Breast epithelium (tissue), 4 donors: ENCODE results near the gene QPRT. TPM values are rescaled to one million over a fixed set of nuclear protein-coding genes. Genes with fewer than 3 reads are reported as not detected.
"Not testable (repeated sequence)": the region's sequence is repeated elsewhere in the genome, so short reads cannot be mapped to it uniquely, and the experiment has no call there.

Source experiments
- DNase-seq, 2 donors: peaks; one replicate each; pipeline ENCODE4 v3.0.0-alpha.2; 2019; ENCODE audit warnings: low spot score in 2 of 2
- H3K27ac ChIP-seq, 2 donors: fragments of 200-600 bp; sonication (generic) in 1 of 2; one replicate each; pipeline ENCODE4 v1.5.1; 2016 to 2019; ENCODE audit warnings: mild to moderate bottlenecking in 1 of 2
- H3K27me3 ChIP-seq, 2 donors: fragments of 200-600 bp; sonication (generic) in 1 of 2; one replicate each; pipeline versions ENCODE4 v1.5.1 to v1.6.0; 2017 to 2019; ENCODE audit warnings: control low read depth in 1 of 2, mild to moderate bottlenecking in 1 of 2
- H3K36me3 ChIP-seq: fragments of 200-600 bp; one replicate; pipeline ENCODE4 v1.5.1; 2019
- H3K4me1 ChIP-seq, 2 donors: fragments of 200-600 bp; sonication (generic); one replicate each; pipeline ENCODE4 v1.5.1; 2016 to 2019; ENCODE audit warnings: control low read depth in 1 of 2
- H3K4me3 ChIP-seq, 3 donors: fragments of 200-600 bp; sonication (generic); 1 replicate in 2 of 3; 2 replicates in 1 of 3; pipeline ENCODE4 v1.5.1; 2016 to 2019; ENCODE audit warnings: mild to moderate bottlenecking in 3 of 3, moderate library complexity in 2 of 3
- H3K9me3 ChIP-seq, 2 donors: fragments of 200-600 bp; sonication (generic) in 1 of 2; one replicate each; pipeline ENCODE4 v1.5.1; 2016 to 2019; ENCODE audit warnings: control low read depth in 1 of 2
- CTCF ChIP-seq, 3 donors: fragments of 450-650 bp; IDR thresholded peaks; one replicate each; pipeline ENCODE4 v1.5.1; 2016 to 2017; ENCODE audit warnings: antibody characterized with exemption in 3 of 3, mild to moderate bottlenecking in 3 of 3, moderate library complexity in 3 of 3
- POLR2A ChIP-seq: fragments of 450-650 bp; IDR thresholded peaks from one replicate; pipeline ENCODE4 v1.6.1; 2016; ENCODE audit warnings: antibody characterized with exemption, mild to moderate bottlenecking, moderate library complexity
- POLR2AphosphoS5 ChIP-seq, 3 donors: sonication (generic); formaldehyde crosslinking; IDR thresholded peaks; one replicate each; pipeline ENCODE4 v1.6.1; 2017; ENCODE audit warnings: antibody characterized with exemption in 3 of 3
- intact Hi-C: fragments of 100-400 bp; cut with DNase I; formaldehyde crosslinking; loops from one replicate; pipeline ENCODE4 v1.15.1; 2023; ENCODE audit warnings: low total_unique reads
- total RNA-seq, 3 donors: library from RNA; depleted of rRNA; stranded (reverse); fragments of >200 nt; gene quantifications; one replicate each; pipeline ENCODE4 v1.1.0, GENCODE V29; 2016

QPRT gene
- total RNA-seq, 3 donors from 2014 or later = 2.4 to 13.3 (median 9.5) TPM

- Histone ChIP-seq H3K4me1 (no peaks in the 10 kb centered on the region), H3K27ac (peak overlapping the region; percentile 12 to 21), H3K36me3 (no peaks in the 10 kb centered on the region), H3K9me3 (no peaks in the 10 kb centered on the region), H3K27me3 (no peaks in the 10 kb centered on the region), H3K4me3 (peak overlapping the region; percentile 30 to 45 (median 37))
- DNase-seq = no peak
- no peak for TF ChIP-seq POLR2A
- no peak for TF ChIP-seq POLR2AphosphoS5 (IDR thresholded peaks at IDR 0.05)
- TF ChIP-seq CTCF (IDR thresholded peaks at IDR 0.05) = no peak
- intact Hi-C loops = no loop called here
Measured at GRCh38 chr16:29745121-29745852, 66.3 kb downstream of the QPRT start.

DNA sequence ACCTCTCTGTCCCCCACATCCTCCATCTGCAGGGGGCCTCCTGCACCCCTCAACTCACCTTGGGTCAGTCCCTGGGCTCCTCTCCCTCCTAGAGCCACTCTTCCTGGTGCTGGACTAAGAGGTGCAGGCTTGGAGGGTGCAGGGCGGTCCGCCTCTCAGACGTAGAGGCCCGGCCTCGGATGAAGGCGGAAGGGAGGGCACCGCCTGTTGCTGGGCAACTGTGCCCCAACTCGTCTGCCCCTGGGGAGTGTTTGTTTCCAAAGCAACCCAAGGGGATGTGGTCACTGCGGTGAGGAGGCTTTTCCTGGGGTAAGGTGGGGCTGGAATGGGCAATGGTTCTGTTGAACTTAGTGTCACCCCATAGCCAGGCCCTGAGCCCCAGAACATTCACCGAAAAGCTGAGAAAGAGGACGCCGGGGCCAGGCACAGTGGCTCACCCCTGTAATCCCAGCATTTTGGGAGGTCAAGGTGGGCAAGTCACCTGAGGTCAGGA is 66.9 kb downstream of the QPRT start, which contains the start of gene C16orf54:
Gene C16orf54 (minus strand): TSS at position 138 of the 493 bp plus-strand sequence. CDS start 1,039 bp downstream, outside the sequence.
- Histone ChIP-seq H3K36me3 (no peaks in the 10 kb centered on the region), H3K4me1 (no peaks in the 10 kb centered on the region), H3K4me3 (peak within 1 kb of the TSS; percentile 30 to 45 (median 37)), H3K9me3 (no peaks in the 10 kb centered on the region), H3K27ac (peak within 1 kb of the TSS; percentile 12 to 21), H3K27me3 (no peaks in the 10 kb centered on the region)
- intact Hi-C loops = no loop called here
- TF ChIP-seq CTCF (IDR thresholded peaks at IDR 0.05) (no peak), POLR2AphosphoS5 (IDR thresholded peaks at IDR 0.05) (no peak), POLR2A (no peak)
- peak in 1 of 2 donors; percentile 37 for DNase-seq

DNA sequence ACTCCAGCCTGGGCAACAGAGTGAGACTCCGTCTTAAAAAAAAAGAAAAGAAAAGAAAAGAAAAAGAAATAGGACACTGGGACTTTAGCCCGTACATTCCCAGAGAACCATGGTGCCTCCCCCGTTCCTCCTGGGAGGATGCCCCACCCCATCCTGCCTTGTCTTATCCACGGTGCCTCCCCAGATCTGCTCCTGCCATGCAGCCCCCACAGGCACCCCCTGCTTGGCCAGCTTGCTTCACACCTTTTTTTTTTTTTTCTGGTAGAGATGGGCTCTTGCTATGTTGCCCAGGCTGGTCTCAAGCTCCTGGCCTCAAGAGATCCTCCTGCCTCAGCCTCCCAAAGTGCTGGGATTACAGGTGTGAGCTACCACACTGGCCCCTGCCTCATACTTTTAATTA is 67.5 kb downstream of the QPRT start:
- H3K9me3 ChIP-seq, intact Hi-C loops, H3K27me3 ChIP-seq, H3K4me1 ChIP-seq, H3K27ac ChIP-seq, DNase-seq, H3K36me3 ChIP-seq, H3K4me3 ChIP-seq: not testable (repeated sequence)

Other genes starting within 250 kb of the QPRT start
- 10 to 100 TPM; 15.4 to 16.2 (median 16.2) TPM for gene BOLA2, start 224.8 kb upstream of the QPRT start, total RNA-seq
- gene SLX1B, start 224.6 kb upstream of the QPRT start, total RNA-seq = 10 to 100 TPM; 11.7 to 14.1 (median 12.6) TPM
- 10 to 100 TPM; 11.1 to 15.4 (median 15.2) TPM for gene SULT1A4, start 219.3 kb upstream of the QPRT start, total RNA-seq
- 10 to 100 TPM; 49.5 to 84.9 (median 77.8) TPM for gene NPIPB12, start 172.8 kb upstream of the QPRT start, total RNA-seq
- gene SPN, start 15.9 kb upstream of the QPRT start, total RNA-seq = 1 to 10 TPM; 1.4 to 5.1 (median 2.3) TPM
- gene C16orf54, start 66.8 kb downstream of the QPRT start, total RNA-seq = 1 to 10 TPM in 2 of 3 donors, under 1 TPM in 1; 0.66 to 2.1 (median 1.8) TPM
- under 1 TPM in 1 of 3 donors, not detected in 2; 0.33 TPM for gene ZG16, start 99.1 kb downstream of the QPRT start, total RNA-seq
- 10 to 100 TPM; 16.3 to 50.2 (median 22.3) TPM for gene KIF22, start 111.6 kb downstream of the QPRT start, total RNA-seq
- gene MAZ, start 127.3 kb downstream of the QPRT start, total RNA-seq = 10 to 100 TPM; 49.3 to 61.9 (median 60.0) TPM
- gene PRRT2, start 133.0 kb downstream of the QPRT start, total RNA-seq = 1 to 10 TPM; 2.9 to 3.9 (median 3.5) TPM
- gene PAGR1, start 137.0 kb downstream of the QPRT start, total RNA-seq = 10 to 100 TPM; 26.6 to 40.5 (median 29.8) TPM
- 100 to 1,000 TPM in 1 of 3 donors, 10 to 100 TPM in 2; 78.1 to 132 (median 99.7) TPM for gene MVP, start 141.3 kb downstream of the QPRT start, total RNA-seq
- gene CDIPT, start 184.0 kb downstream of the QPRT start, total RNA-seq = 100 to 1,000 TPM; 102 to 119 (median 117) TPM
- 1 to 10 TPM in 2 of 3 donors, under 1 TPM in 1; 0.16 to 7.2 (median 5.0) TPM for gene SEZ6L2, start 220.4 kb downstream of the QPRT start, total RNA-seq
- 1 to 10 TPM in 2 of 3 donors, not detected in 1; 1.3 to 2.5 TPM for gene ASPHD1, start 221.3 kb downstream of the QPRT start, total RNA-seq
- gene KCTD13, start 247.0 kb downstream of the QPRT start, total RNA-seq = 10 to 100 TPM; 14.3 to 20.5 (median 18.7) TPM